ENCODE data around the gene ZNF879. TPM values are rescaled to one million over a fixed set of nuclear protein-coding genes. Genes with fewer than 3 reads are reported as not detected.

Gene ZNF879
- total and polyA plus RNA-seq, 7 donors: under 0.01 to 6.3 (median 2.8) TPM

- no peak for TF ChIP-seq POLR2A (IDR thresholded peaks at IDR 0.05)
- TF ChIP-seq POLR2AphosphoS5 (IDR thresholded peaks at IDR 0.05): no peak
- no peak for TF ChIP-seq CTCF (IDR thresholded peaks at IDR 0.05)
- no peak for TF ChIP-seq EP300 (IDR thresholded peaks at IDR 0.05)
- intact Hi-C loops (cut with DNase I): no loop called here
Measured at GRCh38 chr5:178984145-178985072, 39.2 kb upstream of the ZNF879 start.

GRCh38 chr5:178986326-178986960 lies 37.2 kb upstream of the ZNF879 start:
- no peaks in the 10 kb centered on the region for H3K4me1 ChIP-seq
- WGBS, 2 donors: 97% methylated on average over 43 of the region's 43 CpGs
- no peak overlapping the region for H3K27ac ChIP-seq
- no peaks in the 10 kb centered on the region for H3K27me3 ChIP-seq
- H3K36me3 ChIP-seq: no peaks in the 10 kb centered on the region
- intact Hi-C loops (cut with DNase I): no loop called here
- no peak for TF ChIP-seq CTCF (IDR thresholded peaks at IDR 0.05)
- no peak for TF ChIP-seq POLR2AphosphoS5 (IDR thresholded peaks at IDR 0.05)
- no peak for TF ChIP-seq EP300 (IDR thresholded peaks at IDR 0.05)
- TF ChIP-seq POLR2A (IDR thresholded peaks at IDR 0.05): no peak
- DNase-seq: no peak
- no peak overlapping the region for H3K4me3 ChIP-seq
- H3K9me3 ChIP-seq: peaks cover 19 to 56% (median 30%) of the 10 kb centered on the region in 4 donors

More at GRCh38 chr5:178984145-178985072, 39.2 kb upstream of the ZNF879 start:
- Histone ChIP-seq H3K27ac (no peak overlapping the region), H3K9me3 (peaks cover 19 to 68% (median 42%) of the 10 kb centered on the region in 4 donors), H3K4me3 (no peak overlapping the region), H3K36me3 (no peaks in the 10 kb centered on the region), H3K27me3 (no peaks in the 10 kb centered on the region), H3K4me1 (no peaks in the 10 kb centered on the region)
- WGBS, 2 donors: 94 to 96% methylated on average over 37 of the region's 37 CpGs
- no peak for DNase-seq

- Histone ChIP-seq H3K36me3 (no peaks in the 10 kb centered on the region), H3K27ac (no peak overlapping the region), H3K27me3 (peaks cover 0 to 7% (median 6%) of the 10 kb centered on the region in 3 donors), H3K4me3 (no peak overlapping the region), H3K4me1 (no peaks in the 10 kb centered on the region), H3K9me3 (peaks cover 12 to 44% (median 20%) of the 10 kb centered on the region in 4 donors)
- no peak for TF ChIP-seq EP300 (IDR thresholded peaks at IDR 0.05)
- TF ChIP-seq CTCF (IDR thresholded peaks at IDR 0.05): no peak
- no peak for TF ChIP-seq POLR2A (IDR thresholded peaks at IDR 0.05)
- TF ChIP-seq POLR2AphosphoS5 (IDR thresholded peaks at IDR 0.05): no peak
- 92 to 95% methylated on average over 27 of the region's 27 CpGs for WGBS, 2 donors
- intact Hi-C loops (cut with DNase I): no loop called here
- DNase-seq: no peak
Measured at GRCh38 chr5:178988436-178989220, 35.0 kb upstream of the ZNF879 start.

GRCh38 chr5:178989311-178989710 lies 34.3 kb upstream of the ZNF879 start:
- 90 to 93% methylated on average over 7 of the region's 7 CpGs for WGBS, 2 donors
- no peaks in the 10 kb centered on the region for H3K4me1 ChIP-seq
- intact Hi-C loops (cut with DNase I): no loop called here
- no peak overlapping the region for H3K27ac ChIP-seq
- peaks cover 4 to 14% (median 13%) of the 10 kb centered on the region in 3 donors for H3K27me3 ChIP-seq
- H3K36me3 ChIP-seq: no peaks in the 10 kb centered on the region
- TF ChIP-seq CTCF (IDR thresholded peaks at IDR 0.05) (no peak), EP300 (IDR thresholded peaks at IDR 0.05) (no peak), POLR2AphosphoS5 (IDR thresholded peaks at IDR 0.05) (no peak)
- DNase-seq: no peak
- H3K9me3 ChIP-seq: peaks cover 10 to 37% (median 15%) of the 10 kb centered on the region in 4 donors
- no peak overlapping the region for H3K4me3 ChIP-seq
